Mesendoderm (in vitro differentiated cells): ENCODE data around the gene MYH14. TPM values are rescaled to one million over a fixed set of nuclear protein-coding genes. Genes with fewer than 3 reads are reported as not detected.

Experiments
- DNase-seq: peaks from one replicate; pipeline ENCODE4 v3.0.0; 2013
- H2AK5ac ChIP-seq: 2 replicates; pipeline ENCODE4 v1.6.1; 2013; ENCODE audit warnings: low read length, inconsistent platforms
- H2BK120ac ChIP-seq: 2 replicates; pipeline ENCODE4 v1.6.1; 2013; ENCODE audit warnings: low read depth, mild to moderate bottlenecking, low read length, moderate library complexity, mixed read lengths
- H2BK15ac ChIP-seq: replicated peaks from 2 replicates; pipeline ENCODE4 v1.6.1; 2013; ENCODE audit warnings: low read depth, mild to moderate bottlenecking, moderate library complexity
- H2BK5ac ChIP-seq: 2 replicates; pipeline ENCODE4 v1.6.1; 2013; ENCODE audit warnings: low read length, inconsistent platforms
- H3K18ac ChIP-seq: 2 replicates; pipeline ENCODE4 v1.6.1; 2013; ENCODE audit warnings: mild to moderate bottlenecking, low read length, mixed read lengths
- H3K23ac ChIP-seq: one replicate; pipeline ENCODE4 v1.6.1; 2013; ENCODE audit warnings: low read length
- H3K27ac ChIP-seq: 2 replicates; pipeline ENCODE4 v1.5.1; 2013; ENCODE audit warnings: low read depth, mild to moderate bottlenecking, inconsistent platforms, low read length, moderate library complexity
- H3K27me3 ChIP-seq: 2 replicates; pipeline ENCODE4 v1.6.1; 2013; ENCODE audit warnings: low read length, control low read depth, mild to moderate bottlenecking, inconsistent platforms; ENCODE audit not compliant: insufficient read depth, poor library complexity
- H3K36me3 ChIP-seq: 2 replicates; pipeline ENCODE4 v1.6.1; 2013; ENCODE audit warnings: low read length, inconsistent platforms; ENCODE audit not compliant: control insufficient read depth, insufficient read depth
- H3K4ac ChIP-seq: one replicate; pipeline ENCODE4 v1.6.1; 2013; ENCODE audit warnings: low read depth, mild to moderate bottlenecking, low read length, moderate library complexity
- H3K4me1 ChIP-seq: 2 replicates; pipeline ENCODE4 v1.6.1; 2013; ENCODE audit warnings: low read depth, low read length, inconsistent platforms; ENCODE audit not compliant: control insufficient read depth
- H3K4me2 ChIP-seq: 2 replicates; pipeline ENCODE4 v1.6.1; 2013; ENCODE audit warnings: low read length
- H3K4me3 ChIP-seq: 2 replicates; pipeline ENCODE4 v1.5.1; 2013; ENCODE audit warnings: mild to moderate bottlenecking, low read length
- H3K56ac ChIP-seq: one replicate; pipeline ENCODE4 v1.6.1; 2013; ENCODE audit warnings: low read length
- H3K79me1 ChIP-seq: 2 replicates; pipeline ENCODE4 v1.6.1; 2013; ENCODE audit warnings: low read length, inconsistent platforms
- H3K79me2 ChIP-seq: 2 replicates; pipeline ENCODE4 v1.6.1; 2013; ENCODE audit warnings: mild to moderate bottlenecking, low read length; ENCODE audit not compliant: control insufficient read depth, insufficient read depth
- H3K9ac ChIP-seq: 2 replicates; pipeline ENCODE4 v1.6.1; 2013; ENCODE audit warnings: low read length, inconsistent platforms
- H4K5ac ChIP-seq: one replicate; pipeline ENCODE4 v1.6.1; 2013; ENCODE audit warnings: low read length
- H4K8ac ChIP-seq: one replicate; pipeline ENCODE4 v1.6.1; 2013; ENCODE audit warnings: low read depth, mild to moderate bottlenecking, control low read depth, low read length, moderate library complexity
- WGBS: extraction: QIAGEN DNeasy Blood & Tissue Kit; methylation state at CpG from one replicate; pipeline ENCODE4 v1.1.7; 2013; ENCODE audit warnings: low lambda C conversion rate, missing lambda C conversion rate; ENCODE audit not compliant: insufficient coverage; ENCODE audit errors: extremely low coverage; 5-methylcytosine and 5-hydroxymethylcytosine counted together
- polyA plus RNA-seq, 2 experiments: library from polyadenylated mRNA; stranded (reverse); fragments of 200-250 nt; gene quantifications; one replicate each; pipeline ENCODE4 v1.2.3, GENCODE V29; 2013

MYH14 gene
- 4.5 TPM for polyA plus RNA-seq (2013, experiment 1 of 2)
- 4.7 TPM for polyA plus RNA-seq (2013, experiment 2 of 2)

DNA sequence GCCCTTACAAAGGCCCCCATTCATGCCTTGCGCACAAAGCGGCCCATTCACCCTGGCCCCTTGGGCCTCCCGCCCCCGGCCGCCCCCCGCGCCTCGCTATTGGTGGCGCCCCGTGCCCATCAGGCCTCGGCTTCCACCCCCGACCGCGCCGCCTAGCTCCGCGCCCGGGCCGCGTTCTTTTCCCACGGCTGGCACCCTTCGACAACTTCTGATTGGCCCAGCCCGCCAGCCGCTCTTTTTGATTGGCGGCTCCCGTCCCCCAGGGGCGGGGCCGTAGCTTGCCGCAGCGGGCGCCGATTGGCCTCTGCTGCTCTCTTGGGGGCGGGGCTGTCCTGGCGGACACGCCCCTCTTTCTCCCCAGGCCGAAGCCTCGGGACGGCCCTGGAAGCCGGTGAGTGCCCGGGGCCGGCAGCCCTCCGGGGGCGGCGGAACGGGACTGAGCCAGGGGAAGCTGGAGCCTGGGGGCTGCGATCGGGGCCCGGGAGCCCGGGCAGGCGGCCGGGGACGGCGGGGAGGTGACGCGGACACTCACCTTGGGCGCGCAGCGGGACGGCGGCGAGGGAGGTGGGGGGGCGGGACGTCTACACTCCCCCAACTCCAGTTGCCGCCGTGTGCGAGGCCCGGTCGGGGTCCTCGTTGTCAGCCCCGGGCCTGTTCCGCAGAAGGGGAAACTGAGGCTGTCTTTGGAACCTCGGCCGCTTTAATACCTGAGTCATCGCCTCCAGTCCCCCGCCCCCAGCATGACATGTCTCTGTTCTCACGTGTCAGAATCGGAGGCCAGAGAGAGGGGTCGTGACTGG lies at the start of gene MYH14:
Gene MYH14, plus strand, starts transcription at position 342 of the 800 bp plus-strand sequence. CDS start 6,744 bp downstream, outside the sequence.
- no peak within 1 kb of the TSS for H2BK15ac ChIP-seq
- H3K27me3 ChIP-seq: no peaks in the 10 kb centered on the region
- peak within 1 kb of the TSS; percentile 52 for H3K4me2 ChIP-seq
- H4K5ac ChIP-seq: no peak within 1 kb of the TSS
- H3K9ac ChIP-seq: peak within 1 kb of the TSS; percentile 61
- H3K36me3 ChIP-seq: no peaks in the 10 kb centered on the region
- H3K4me1 ChIP-seq: no peaks in the 10 kb centered on the region
- no peaks in the 10 kb centered on the region for H3K79me2 ChIP-seq
- no peak within 1 kb of the TSS for H3K27ac ChIP-seq
- no peak within 1 kb of the TSS for H2BK5ac ChIP-seq
- peak within 1 kb of the TSS; percentile 36 for H3K4me3 ChIP-seq
- no peak within 1 kb of the TSS for H2AK5ac ChIP-seq
- no peaks in the 10 kb centered on the region for H3K79me1 ChIP-seq
- peak within 1 kb of the TSS; percentile 81 for H3K56ac ChIP-seq
- no peak within 1 kb of the TSS for H4K8ac ChIP-seq
- DNase-seq: peak; percentile 94
- H3K23ac ChIP-seq: no peak within 1 kb of the TSS
- no CpG with 5 or more reads among the region's 78 CpGs for WGBS
- no peak within 1 kb of the TSS for H2BK120ac ChIP-seq
- peak within 1 kb of the TSS; percentile 35 for H3K18ac ChIP-seq
- H3K4ac ChIP-seq: no peak within 1 kb of the TSS

- Histone ChIP-seq H3K4me3 (no peak overlapping the region), H3K4me2 (no peak overlapping the region), H2BK120ac (no peak overlapping the region), H3K27ac (no peak overlapping the region), H3K23ac (no peak overlapping the region), H2BK15ac (no peak overlapping the region), H2AK5ac (no peak overlapping the region), H2BK5ac (no peak overlapping the region), H3K27me3 (no peaks in the 10 kb centered on the region), H4K8ac (no peak overlapping the region), H3K4me1 (no peaks in the 10 kb centered on the region), H4K5ac (no peak overlapping the region), H3K18ac (no peak overlapping the region), H3K9ac (no peak overlapping the region), H3K79me1 (no peaks in the 10 kb centered on the region), H3K56ac (no peak overlapping the region), H3K79me2 (no peaks in the 10 kb centered on the region), H3K36me3 (no peaks in the 10 kb centered on the region), H3K4ac (no peak overlapping the region)
- no CpG with 5 or more reads among the region's 16 CpGs for WGBS
- no peak for DNase-seq
These were observed 48.9 kb upstream of the MYH14 start for GRCh38 chr19:50154529-50154928.

DNA sequence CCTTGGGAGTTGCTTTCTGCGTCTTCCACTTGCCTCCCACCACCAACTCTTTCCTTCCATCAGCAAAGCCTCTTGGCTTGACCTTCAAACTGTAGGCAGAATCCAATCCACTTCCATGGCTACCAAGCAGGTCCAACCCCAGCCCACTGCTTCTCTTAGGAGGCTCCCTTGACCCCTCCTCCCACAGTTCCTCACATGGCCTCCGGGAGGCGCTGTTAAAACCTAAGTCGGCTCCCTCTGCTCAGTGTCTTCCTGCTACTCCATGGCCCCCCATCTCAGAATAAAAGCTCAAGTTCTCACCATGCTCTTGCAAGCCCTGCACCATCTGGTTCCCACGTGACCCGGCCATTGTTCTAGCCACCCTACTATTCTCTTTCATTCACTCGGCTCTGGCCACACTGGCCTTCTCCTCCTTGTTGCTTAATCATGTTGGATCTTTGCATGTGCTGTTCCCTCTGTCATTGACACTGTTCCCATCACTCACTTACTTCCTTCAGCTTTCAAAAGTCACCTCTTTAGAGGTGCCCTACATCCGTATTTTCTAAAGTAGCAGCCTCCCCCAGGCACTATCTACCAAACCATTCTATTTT lies 47.8 kb upstream of the MYH14 start:
- Histone ChIP-seq H3K79me1 (no peaks in the 10 kb centered on the region), H4K8ac (no peak overlapping the region), H2BK5ac (no peak overlapping the region), H3K56ac (no peak overlapping the region), H3K18ac (no peak overlapping the region), H3K9ac (no peak overlapping the region), H3K27me3 (no peaks in the 10 kb centered on the region), H3K36me3 (no peaks in the 10 kb centered on the region), H3K79me2 (no peaks in the 10 kb centered on the region), H2BK15ac (no peak overlapping the region), H3K4ac (no peak overlapping the region), H4K5ac (no peak overlapping the region), H3K23ac (no peak overlapping the region), H3K4me2 (no peak overlapping the region), H3K27ac (no peak overlapping the region), H2BK120ac (no peak overlapping the region), H3K4me3 (no peak overlapping the region), H3K4me1 (no peaks in the 10 kb centered on the region), H2AK5ac (no peak overlapping the region)
- peak; percentile 39 for DNase-seq
- no CpG with 5 or more reads among the region's 8 CpGs for WGBS

DNA sequence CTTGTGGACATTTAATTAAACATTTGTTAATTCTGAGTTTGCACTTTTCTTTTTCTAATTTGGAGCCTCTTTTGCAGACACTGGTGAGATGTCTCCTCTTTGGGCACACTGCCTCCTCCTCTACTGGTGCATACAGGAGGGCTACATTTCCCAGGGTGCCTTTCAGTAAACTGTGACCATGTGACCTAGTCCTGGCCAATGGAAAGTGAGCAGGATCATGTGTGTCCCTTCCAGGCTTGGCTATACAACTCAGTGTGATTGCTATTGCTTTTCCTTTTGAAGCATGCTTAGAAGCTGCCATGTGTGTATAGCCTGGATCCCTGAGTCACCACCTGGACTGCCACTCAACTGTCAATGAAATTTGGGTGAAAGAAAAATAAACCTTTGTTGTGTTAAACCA lies 44.8 kb upstream of the MYH14 start:
- no peak overlapping the region for H3K18ac ChIP-seq
- H2BK5ac ChIP-seq: no peak overlapping the region
- no peak overlapping the region for H2BK15ac ChIP-seq
- H2BK120ac ChIP-seq: no peak overlapping the region
- no peaks in the 10 kb centered on the region for H3K79me2 ChIP-seq
- DNase-seq: no peak
- no peak overlapping the region for H3K4me2 ChIP-seq
- no peak overlapping the region for H2AK5ac ChIP-seq
- no peak overlapping the region for H3K27ac ChIP-seq
- no peak overlapping the region for H4K5ac ChIP-seq
- no peak overlapping the region for H4K8ac ChIP-seq
- no peak overlapping the region for H3K4me3 ChIP-seq
- H3K23ac ChIP-seq: no peak overlapping the region
- H3K56ac ChIP-seq: no peak overlapping the region
- no peaks in the 10 kb centered on the region for H3K36me3 ChIP-seq
- H3K4me1 ChIP-seq: no peaks in the 10 kb centered on the region
- H3K79me1 ChIP-seq: no peaks in the 10 kb centered on the region
- H3K27me3 ChIP-seq: no peaks in the 10 kb centered on the region
- H3K4ac ChIP-seq: no peak overlapping the region
- H3K9ac ChIP-seq: no peak overlapping the region

DNA sequence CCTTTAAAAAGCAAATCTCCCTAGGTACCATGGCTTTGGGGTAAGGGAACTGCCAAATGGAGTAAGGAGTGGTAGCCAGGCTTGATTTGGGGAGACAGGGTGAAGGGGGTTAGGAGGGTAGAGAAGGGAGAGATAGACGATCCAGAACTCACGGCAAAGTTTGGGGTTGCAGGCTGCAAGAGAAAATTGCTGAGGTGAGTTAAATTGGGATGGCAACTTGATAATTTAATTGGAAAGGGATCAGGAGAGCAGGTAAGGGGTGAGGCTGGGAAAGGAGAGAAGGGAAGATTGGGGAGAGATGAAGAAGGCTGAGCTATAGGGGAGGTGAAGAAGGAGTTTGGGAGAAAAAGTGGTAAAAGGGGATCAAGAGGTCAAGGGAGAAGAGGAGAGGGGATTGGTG lies 44.3 kb upstream of the MYH14 start:
- H3K18ac ChIP-seq: no peak overlapping the region
- no peaks in the 10 kb centered on the region for H3K79me2 ChIP-seq
- H4K8ac ChIP-seq: no peak overlapping the region
- H2BK15ac ChIP-seq: no peak overlapping the region
- no CpG with 5 or more reads among the region's 2 CpGs for WGBS
- no peaks in the 10 kb centered on the region for H3K36me3 ChIP-seq
- no peak overlapping the region for H3K56ac ChIP-seq
- H3K27ac ChIP-seq: no peak overlapping the region
- no peak overlapping the region for H3K4me2 ChIP-seq
- no peak overlapping the region for H2BK5ac ChIP-seq
- no peak for DNase-seq
- no peak overlapping the region for H2AK5ac ChIP-seq
- no peak overlapping the region for H3K9ac ChIP-seq
- H3K79me1 ChIP-seq: no peaks in the 10 kb centered on the region
- no peak overlapping the region for H3K4ac ChIP-seq
- H3K4me3 ChIP-seq: no peak overlapping the region
- H2BK120ac ChIP-seq: no peak overlapping the region
- H3K4me1 ChIP-seq: no peaks in the 10 kb centered on the region
- no peaks in the 10 kb centered on the region for H3K27me3 ChIP-seq
- H3K23ac ChIP-seq: no peak overlapping the region
- H4K5ac ChIP-seq: no peak overlapping the region
